Coronary artery (tissue), 2 donors: ENCODE data around the gene PRKG1.

Experiments used
- DNase-seq: peaks from one replicate; pipeline ENCODE4 v3.0.0-alpha.2; 2017; ENCODE audit warnings: low spot score
- H3K27ac ChIP-seq, 2 donors: fragments of 200-600 bp; sonication (generic); one replicate each; pipeline ENCODE4 v1.5.1; 2016 to 2019
- H3K4me3 ChIP-seq: fragments of 200-600 bp; sonication (generic); 2 replicates; pipeline ENCODE4 v1.5.1; 2016; ENCODE audit warnings: mild to moderate bottlenecking, moderate library complexity
- TF ChIP-seq, protein P1 (sequence below): fragments of 200-600 bp; sonication (generic); IDR thresholded peaks from one replicate; pipeline ENCODE4 v1.5.1; 2019; ENCODE audit warnings: antibody characterized with exemption

Gene PRKG1

DNA sequence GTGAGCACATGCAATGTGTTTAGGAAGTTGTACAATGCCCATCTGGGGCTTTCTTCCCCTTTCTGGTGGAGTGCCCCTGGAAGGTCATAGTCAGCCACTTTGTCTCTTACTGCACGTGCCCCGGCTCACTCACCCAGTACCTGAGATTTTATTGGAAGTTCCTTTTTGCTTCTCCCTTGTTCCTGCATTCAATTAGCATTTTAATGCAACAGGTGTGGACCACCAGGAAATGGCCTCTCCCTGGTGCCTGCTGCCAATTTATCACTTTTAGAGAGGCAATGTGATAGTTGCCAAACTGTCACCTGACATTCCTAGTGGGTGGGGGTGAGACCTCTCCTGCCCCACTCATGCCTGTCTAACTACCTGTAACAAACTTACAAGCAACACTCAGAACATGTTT lies 946.4 kb downstream of the PRKG1 start:
- no peak for DNase-seq
- no peak overlapping the region for H3K27ac ChIP-seq
- TF ChIP-seq, protein P1, sequence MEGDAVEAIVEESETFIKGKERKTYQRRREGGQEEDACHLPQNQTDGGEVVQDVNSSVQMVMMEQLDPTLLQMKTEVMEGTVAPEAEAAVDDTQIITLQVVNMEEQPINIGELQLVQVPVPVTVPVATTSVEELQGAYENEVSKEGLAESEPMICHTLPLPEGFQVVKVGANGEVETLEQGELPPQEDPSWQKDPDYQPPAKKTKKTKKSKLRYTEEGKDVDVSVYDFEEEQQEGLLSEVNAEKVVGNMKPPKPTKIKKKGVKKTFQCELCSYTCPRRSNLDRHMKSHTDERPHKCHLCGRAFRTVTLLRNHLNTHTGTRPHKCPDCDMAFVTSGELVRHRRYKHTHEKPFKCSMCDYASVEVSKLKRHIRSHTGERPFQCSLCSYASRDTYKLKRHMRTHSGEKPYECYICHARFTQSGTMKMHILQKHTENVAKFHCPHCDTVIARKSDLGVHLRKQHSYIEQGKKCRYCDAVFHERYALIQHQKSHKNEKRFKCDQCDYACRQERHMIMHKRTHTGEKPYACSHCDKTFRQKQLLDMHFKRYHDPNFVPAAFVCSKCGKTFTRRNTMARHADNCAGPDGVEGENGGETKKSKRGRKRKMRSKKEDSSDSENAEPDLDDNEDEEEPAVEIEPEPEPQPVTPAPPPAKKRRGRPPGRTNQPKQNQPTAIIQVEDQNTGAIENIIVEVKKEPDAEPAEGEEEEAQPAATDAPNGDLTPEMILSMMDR: no peak
- H3K4me3 ChIP-seq: no peak overlapping the region

DNA sequence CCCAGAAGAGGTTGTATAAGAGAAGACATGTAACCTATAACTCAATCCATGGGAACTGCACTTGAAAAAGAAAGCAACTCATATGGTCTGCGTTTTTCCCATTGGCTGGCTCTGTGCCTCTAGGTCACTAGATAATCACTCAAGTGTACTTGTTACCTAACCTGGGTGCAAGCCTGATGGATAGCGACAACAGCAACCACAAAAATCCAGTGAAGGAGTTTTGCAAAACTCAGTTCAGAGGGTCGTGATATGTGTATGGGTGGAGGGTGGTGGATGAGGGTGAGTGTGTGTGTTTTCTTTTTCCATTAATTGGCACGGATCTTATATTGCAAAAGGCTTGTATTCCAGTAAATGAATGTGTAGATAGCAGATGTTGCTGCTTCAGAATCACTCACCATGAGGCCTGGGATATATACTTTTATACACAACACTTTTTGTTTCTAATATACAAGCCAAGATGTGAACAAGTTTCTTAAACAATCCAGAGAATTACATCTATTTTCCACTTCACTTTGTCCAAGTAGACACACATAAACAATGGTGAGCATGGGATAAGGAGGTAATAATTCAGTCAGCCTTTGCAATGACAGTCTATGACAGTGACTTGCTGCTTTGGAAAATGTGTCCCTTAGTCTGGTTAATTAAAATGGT lies 952.9 kb downstream of the PRKG1 start:
- DNase-seq: no peak
- Histone ChIP-seq H3K27ac (no peak overlapping the region), H3K4me3 (no peak overlapping the region)
- TF ChIP-seq, protein P1: no peak

DNA sequence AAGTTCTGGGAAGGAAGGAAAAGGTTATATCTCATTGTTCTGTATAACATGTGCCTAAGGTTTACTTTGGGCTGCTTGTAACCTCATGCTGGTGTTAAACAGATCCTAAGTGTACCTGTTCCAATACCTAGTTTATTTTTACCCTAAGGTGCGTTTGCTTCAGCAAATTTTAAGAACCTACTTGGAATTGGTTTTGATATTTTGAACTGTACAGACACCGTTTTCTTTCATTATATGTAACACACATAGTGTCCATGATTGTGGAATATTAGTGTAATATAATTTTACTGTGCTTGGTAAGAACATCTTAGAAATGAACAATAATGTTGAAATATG lies 954.2 kb downstream of the PRKG1 start:
- Histone ChIP-seq H3K4me3 (no peak overlapping the region), H3K27ac (no peak overlapping the region)
- DNase-seq: no peak
- TF ChIP-seq, protein P1: no peak

DNA sequence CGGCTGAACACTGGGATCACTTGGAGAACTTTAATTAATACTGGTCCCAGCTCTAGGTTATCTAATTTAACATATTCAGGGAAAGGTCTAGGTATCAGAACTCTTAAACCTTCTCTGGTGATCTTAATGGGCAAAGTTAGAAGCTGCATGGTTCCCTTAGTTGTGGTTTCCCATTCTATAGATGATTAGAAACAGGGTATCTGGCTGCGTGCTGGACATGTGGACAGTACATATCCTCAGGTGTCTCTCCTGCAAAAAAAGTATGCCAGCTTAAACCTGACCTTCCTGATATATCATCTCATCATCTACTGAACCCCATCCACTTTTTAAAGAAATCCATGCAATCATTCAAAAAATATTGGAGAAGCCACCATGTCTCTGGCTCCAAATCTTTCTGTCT lies 955.3 kb downstream of the PRKG1 start:
- DNase-seq: no peak
- no peak overlapping the region for H3K4me3 ChIP-seq
- TF ChIP-seq, protein P1: no peak
- no peak overlapping the region for H3K27ac ChIP-seq

DNA sequence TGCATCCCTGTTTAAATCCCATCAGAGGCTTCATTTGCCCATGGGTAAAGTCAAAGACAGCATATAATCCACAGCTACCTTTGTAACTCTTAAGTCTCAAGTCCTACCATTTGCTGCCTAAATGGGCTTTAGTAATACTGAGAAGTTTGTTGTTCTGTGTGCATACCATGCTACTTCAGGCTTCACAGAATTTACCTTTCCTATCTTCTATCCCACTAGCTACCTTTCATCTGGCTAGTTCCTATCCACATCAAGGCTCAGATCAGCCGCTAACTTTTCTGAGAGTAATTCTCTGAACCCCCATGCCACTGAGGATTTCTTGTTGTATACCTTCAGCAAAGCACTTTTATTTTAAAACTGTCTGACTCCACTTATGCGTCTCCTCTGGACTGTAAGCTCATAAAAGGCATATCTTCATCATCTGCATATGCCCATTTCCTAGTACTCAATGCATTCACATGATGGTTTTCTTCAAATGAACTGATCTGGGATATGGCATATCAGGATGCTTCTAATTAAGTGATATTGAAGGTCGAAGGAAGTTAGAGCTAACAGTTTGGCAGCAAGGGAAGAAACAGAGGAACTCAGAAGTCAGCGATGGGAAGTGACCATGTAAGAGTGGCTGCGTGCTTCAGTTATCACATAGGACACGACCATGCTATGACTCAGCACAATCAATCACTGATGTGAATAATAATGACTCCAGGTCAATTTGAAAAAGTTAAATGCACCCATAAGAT lies 955.9 kb downstream of the PRKG1 start:
- no peak overlapping the region for H3K4me3 ChIP-seq
- TF ChIP-seq, protein P1: no peak
- DNase-seq: no peak
- no peak overlapping the region for H3K27ac ChIP-seq

DNA sequence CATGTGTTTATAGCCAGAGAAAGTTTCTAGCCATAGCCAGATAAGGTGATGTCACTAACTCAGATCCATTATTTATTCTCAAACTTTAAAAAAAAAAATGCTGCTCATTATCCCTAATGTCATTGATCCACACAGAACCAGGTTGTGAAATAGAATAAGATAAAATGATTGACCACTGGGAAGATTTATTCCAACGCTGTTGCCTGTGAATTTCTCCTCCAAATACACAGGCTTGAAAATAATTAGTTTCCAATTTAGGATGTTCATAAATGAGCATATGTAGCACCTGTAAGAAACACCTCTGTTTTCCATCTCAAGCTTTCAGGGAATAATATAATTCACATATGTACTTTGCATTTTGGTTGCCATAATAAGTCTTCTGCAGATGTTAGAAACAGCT lies 956.7 kb downstream of the PRKG1 start:
- no peak for DNase-seq
- TF ChIP-seq, protein P1: no peak
- no peak overlapping the region for H3K27ac ChIP-seq
- no peak overlapping the region for H3K4me3 ChIP-seq

DNA sequence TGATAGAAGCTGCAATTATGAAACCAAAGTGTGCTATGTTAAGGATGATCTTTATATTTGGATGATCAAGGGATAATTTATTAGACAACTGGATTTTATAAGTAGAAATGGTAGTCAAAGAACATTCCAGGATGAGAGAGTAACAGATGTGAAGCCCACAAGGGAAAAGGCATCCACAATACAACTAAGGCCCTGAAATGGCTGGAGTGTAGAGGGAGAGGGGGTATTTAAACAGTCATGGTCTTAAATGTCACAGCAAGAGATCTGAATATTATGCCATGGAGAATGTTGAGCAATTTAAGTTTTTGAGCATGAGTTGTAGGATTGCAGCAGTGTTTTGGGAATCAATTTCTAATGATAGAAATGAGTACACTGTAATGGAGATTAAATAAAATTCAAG lies 957.5 kb downstream of the PRKG1 start:
- TF ChIP-seq, protein P1: no peak
- Histone ChIP-seq H3K27ac (no peak overlapping the region), H3K4me3 (no peak overlapping the region)
- no peak for DNase-seq
